HepG2 (cell line): ENCODE data around the gene IL17C. TPM values are rescaled to one million over a fixed set of nuclear protein-coding genes. Genes with fewer than 3 reads are reported as not detected.

ENCODE experiments used
- JUN ChIP-seq: sonication (generic); formaldehyde crosslinking; IDR thresholded peaks from 2 replicates; pipeline ENCODE4 v1.4.0; 2020; ENCODE audit warnings: mild to moderate bottlenecking, missing genetic modification reagents
- NAIF1 ChIP-seq: sonication (generic); formaldehyde crosslinking; IDR thresholded peaks from 2 replicates; pipeline ENCODE4 v1.5.0; 2020; ENCODE audit warnings: mild to moderate bottlenecking, missing genetic modification reagents, borderline replicate concordance
- ONECUT2 ChIP-seq: sonication (generic); formaldehyde crosslinking; IDR thresholded peaks from 2 replicates; pipeline ENCODE4 v1.4.0; 2020; ENCODE audit warnings: missing genetic modification reagents
- REST ChIP-seq, 2 experiments: IDR thresholded peaks; 2 replicates each; pipeline ENCODE4 v1.6.1; 2011 to 2012; ENCODE audit warnings: low read length in 2 of 2, borderline replicate concordance in 1 of 2, low read depth in 1 of 2, mild to moderate bottlenecking in 1 of 2, moderate library complexity in 1 of 2
- UBTF ChIP-seq: sonication (generic); formaldehyde crosslinking; IDR thresholded peaks from 2 replicates; pipeline ENCODE4 v1.4.0; 2020; ENCODE audit warnings: mild to moderate bottlenecking, missing genetic modification reagents
- ZNF205 ChIP-seq: IDR thresholded peaks from 2 replicates; pipeline ENCODE4 v1.6.1; 2018; ENCODE audit warnings: missing biosample characterization, missing genetic modification reagents
- ZNF614 ChIP-seq: IDR thresholded peaks from 2 replicates; pipeline ENCODE4 v1.6.1; 2018; ENCODE audit warnings: missing biosample characterization, missing genetic modification reagents, inconsistent platforms, borderline replicate concordance
- ZNF652 ChIP-seq: IDR thresholded peaks from 2 replicates; pipeline ENCODE4 v1.6.1; 2016; ENCODE audit warnings: low read depth, borderline replicate concordance
- ZNF724P ChIP-seq: sonication (generic); formaldehyde crosslinking; IDR thresholded peaks from 2 replicates; pipeline ENCODE4 v1.8.0; 2022; ENCODE audit warnings: missing genetic modification reagents, borderline replicate concordance
- ZSCAN31 ChIP-seq: sonication (generic); formaldehyde crosslinking; IDR thresholded peaks from 2 replicates; pipeline ENCODE4 v1.5.0; 2020; ENCODE audit warnings: low read depth, mild to moderate bottlenecking, missing genetic modification reagents
- polyA plus RNA-seq, 8 experiments: library from polyadenylated mRNA; depleted of rRNA in 3 of 8; stranded (reverse) in 7 of 8; unstranded in 1 of 8; fragments of >200 nt; fragmentation: Illumina TruSeq in 4 of 8; extraction: Trizol in 4 of 8; gene quantifications; 2 replicates each; pipeline versions ENCODE4 v1.2.1 to v1.2.3, GENCODE V29; 2011 to 2016; ENCODE audit warnings: low read depth in 4 of 8, missing spikeins in 1 of 8, mixed read lengths in 1 of 8; ENCODE audit not compliant: insufficient read depth in 1 of 8
- total RNA-seq, 5 experiments: library from RNA; depleted of rRNA; stranded (reverse); fragments of >200 nt; fragmentation: Illumina TruSeq; extraction: Trizol; gene quantifications; 2 replicates each; pipeline ENCODE4 v1.2.3, GENCODE V29; 2016; ENCODE audit warnings: low read depth in 1 of 5
- TF ChIP-seq, protein P1 (sequence below): sonication (generic); formaldehyde crosslinking; IDR thresholded peaks from 2 replicates; pipeline ENCODE4 v1.4.0; 2020; ENCODE audit warnings: mild to moderate bottlenecking, missing genetic modification reagents, borderline replicate concordance
- TF ChIP-seq, protein P2 (sequence below), 2 experiments: sonication (generic) in 1 of 2; formaldehyde crosslinking in 1 of 2; IDR thresholded peaks; 2 replicates each; pipeline versions ENCODE4 v1.4.0 to v1.6.1; 2016 to 2020; ENCODE audit warnings: borderline replicate concordance in 1 of 2, low read depth in 1 of 2, mild to moderate bottlenecking in 1 of 2, missing genetic modification reagents in 1 of 2
- TF ChIP-seq, protein P3 (sequence below): sonication (generic); formaldehyde crosslinking; IDR thresholded peaks from 2 replicates; pipeline ENCODE4 v1.4.0; 2020; ENCODE audit warnings: mild to moderate bottlenecking, low read depth, missing genetic modification reagents

The IL17C gene
- total and polyA plus RNA-seq, 2 of the 13 experiments (the other 11 are each of a cell fraction or from before 2014, with no cell fraction given): not detected

DNA sequence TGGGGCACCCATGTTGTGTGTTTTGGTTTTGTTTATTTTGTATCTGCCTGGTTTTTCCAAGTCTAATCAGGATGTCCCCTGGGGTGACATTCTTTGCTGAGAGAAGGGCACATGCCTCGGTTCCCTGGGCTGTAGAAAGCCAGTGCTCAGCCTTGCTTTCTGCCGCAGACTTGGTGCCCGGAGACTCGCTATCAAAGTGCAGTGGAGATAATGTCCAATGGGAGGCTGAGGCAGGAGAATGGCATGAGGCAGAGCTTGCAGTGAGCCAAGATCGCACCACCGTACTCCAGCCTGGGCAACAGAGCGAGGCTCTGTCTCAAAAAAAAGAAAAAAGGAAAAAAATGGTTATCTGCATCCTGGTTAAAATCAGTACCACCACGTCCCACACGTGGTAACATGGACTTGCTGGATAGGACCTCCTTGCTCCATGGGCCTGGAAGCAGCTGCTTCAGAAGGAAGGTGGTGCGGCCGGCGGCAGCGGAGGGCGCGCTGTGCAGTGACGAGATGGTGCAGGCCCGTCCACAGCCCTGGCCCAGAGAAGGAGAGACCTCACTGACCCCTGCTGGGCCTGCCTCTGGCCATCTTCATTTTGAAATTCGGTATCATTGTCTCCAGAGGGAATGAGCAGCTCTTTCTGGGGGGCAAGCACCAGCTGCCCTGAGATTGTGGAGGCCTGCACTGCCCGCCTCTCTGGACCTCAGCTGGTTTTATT, 19.3 kb upstream of the IL17C start (continued):
- TF ChIP-seq, protein P1, sequence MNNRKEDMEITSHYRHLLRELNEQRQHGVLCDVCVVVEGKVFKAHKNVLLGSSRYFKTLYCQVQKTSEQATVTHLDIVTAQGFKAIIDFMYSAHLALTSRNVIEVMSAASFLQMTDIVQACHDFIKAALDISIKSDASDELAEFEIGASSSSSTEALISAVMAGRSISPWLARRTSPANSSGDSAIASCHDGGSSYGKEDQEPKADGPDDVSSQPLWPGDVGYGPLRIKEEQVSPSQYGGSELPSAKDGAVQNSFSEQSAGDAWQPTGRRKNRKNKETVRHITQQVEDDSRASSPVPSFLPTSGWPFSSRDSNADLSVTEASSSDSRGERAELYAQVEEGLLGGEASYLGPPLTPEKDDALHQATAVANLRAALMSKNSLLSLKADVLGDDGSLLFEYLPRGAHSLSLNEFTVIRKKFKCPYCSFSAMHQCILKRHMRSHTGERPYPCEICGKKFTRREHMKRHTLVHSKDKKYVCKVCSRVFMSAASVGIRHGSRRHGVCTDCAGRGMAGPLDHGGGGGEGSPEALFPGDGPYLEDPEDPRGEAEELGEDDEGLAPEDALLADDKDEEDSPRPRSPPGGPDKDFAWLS (CRISPR knock-in tag): 0 out of 2 replicates have a peak, but pooled peaks have one; percentile 35
- TF ChIP-seq JUN (CRISPR knock-in tag): no peak
- TF ChIP-seq UBTF: 0 out of 2 replicates have a peak, but pooled peaks have one; percentile 28
- TF ChIP-seq, protein P2, sequence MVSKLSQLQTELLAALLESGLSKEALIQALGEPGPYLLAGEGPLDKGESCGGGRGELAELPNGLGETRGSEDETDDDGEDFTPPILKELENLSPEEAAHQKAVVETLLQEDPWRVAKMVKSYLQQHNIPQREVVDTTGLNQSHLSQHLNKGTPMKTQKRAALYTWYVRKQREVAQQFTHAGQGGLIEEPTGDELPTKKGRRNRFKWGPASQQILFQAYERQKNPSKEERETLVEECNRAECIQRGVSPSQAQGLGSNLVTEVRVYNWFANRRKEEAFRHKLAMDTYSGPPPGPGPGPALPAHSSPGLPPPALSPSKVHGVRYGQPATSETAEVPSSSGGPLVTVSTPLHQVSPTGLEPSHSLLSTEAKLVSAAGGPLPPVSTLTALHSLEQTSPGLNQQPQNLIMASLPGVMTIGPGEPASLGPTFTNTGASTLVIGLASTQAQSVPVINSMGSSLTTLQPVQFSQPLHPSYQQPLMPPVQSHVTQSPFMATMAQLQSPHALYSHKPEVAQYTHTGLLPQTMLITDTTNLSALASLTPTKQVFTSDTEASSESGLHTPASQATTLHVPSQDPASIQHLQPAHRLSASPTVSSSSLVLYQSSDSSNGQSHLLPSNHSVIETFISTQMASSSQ (IDR thresholded peaks at IDR 0.05; ENCODE audit: low read depth): no peak
- TF ChIP-seq, protein P2 (CRISPR knock-in tag; IDR thresholded peaks at IDR 0.05; ENCODE audit: borderline replicate concordance): no peak
- TF ChIP-seq, protein P3, sequence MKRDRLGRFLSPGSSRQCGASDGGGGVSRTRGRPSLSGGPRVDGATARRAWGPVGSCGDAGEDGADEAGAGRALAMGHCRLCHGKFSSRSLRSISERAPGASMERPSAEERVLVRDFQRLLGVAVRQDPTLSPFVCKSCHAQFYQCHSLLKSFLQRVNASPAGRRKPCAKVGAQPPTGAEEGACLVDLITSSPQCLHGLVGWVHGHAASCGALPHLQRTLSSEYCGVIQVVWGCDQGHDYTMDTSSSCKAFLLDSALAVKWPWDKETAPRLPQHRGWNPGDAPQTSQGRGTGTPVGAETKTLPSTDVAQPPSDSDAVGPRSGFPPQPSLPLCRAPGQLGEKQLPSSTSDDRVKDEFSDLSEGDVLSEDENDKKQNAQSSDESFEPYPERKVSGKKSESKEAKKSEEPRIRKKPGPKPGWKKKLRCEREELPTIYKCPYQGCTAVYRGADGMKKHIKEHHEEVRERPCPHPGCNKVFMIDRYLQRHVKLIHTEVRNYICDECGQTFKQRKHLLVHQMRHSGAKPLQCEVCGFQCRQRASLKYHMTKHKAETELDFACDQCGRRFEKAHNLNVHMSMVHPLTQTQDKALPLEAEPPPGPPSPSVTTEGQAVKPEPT (CRISPR knock-in tag): 0 out of 2 replicates have a peak, but pooled peaks have one; percentile 51
- no peak for TF ChIP-seq ZNF205 (CRISPR knock-in tag)
- TF ChIP-seq REST (IDR thresholded peaks at IDR 0.05; ENCODE audit: borderline replicate concordance in 1 of 2, low read depth in 1 of 2, low read length in 2 of 2): no peak
- TF ChIP-seq ZNF724P (CRISPR knock-in tag): 0 out of 2 replicates have a peak, but pooled peaks have one; percentile 5
- TF ChIP-seq ZNF614 (CRISPR knock-in tag): no peak
- TF ChIP-seq ONECUT2 (CRISPR knock-in tag): no peak
- no peak for TF ChIP-seq ZNF652 (CRISPR knock-in tag)
- TF ChIP-seq ZSCAN31 (CRISPR knock-in tag): no peak
- TF ChIP-seq NAIF1 (CRISPR knock-in tag): no peak
